Activated naive CD4-positive, alpha-beta T cell treated with anti-CD3 and anti-CD28 coated beads, Interleukin-2, amount 50 U/mL, for 16 hours (primary cell): ENCODE data around the gene TRIM65.

Experiments
- DNase-seq: peaks from one replicate; pipeline ENCODE4 v3.0.0-alpha.2; 2020

The TRIM65 gene

DNA sequence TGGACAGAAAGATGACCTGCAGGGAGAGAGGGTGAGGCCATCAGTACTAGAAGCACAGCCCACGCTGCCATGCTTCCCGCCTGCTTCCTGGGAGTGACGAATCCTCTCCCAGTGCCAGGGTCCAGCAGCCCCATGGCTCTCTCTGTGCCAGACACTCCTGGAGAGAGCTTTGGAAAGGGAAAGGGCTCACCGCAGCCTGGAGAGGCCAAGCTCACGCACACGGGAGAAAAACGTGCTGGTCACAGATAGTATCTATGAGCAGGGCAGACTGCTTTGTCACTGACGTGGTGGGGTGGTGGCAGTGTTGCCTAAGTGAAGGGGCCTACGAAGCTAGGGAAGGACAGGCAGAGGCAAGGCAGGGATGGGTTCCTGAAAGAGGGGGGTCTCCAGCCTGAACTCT, 47.0 kb downstream of the TRIM65 start:
- no peak for DNase-seq

DNA sequence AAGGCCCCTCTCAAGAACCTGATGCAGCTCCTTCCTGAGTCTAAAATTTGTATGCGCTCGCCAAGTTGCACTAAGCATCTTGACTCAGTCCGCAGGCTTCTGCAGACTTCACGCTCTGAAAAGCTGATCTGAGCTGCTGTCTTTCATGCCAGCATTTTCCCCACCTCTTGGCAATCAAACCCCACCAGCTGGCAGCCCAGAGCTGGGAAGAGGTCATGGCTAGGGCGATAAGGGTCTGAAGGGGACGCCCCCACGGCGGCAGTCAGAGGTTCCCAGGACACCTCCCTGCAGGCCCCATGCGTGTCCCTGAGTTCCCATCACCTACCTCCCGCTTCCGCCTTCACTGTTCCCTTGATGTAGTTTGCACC, 47.5 kb downstream of the TRIM65 start:
- DNase-seq, result no peak

- peak; percentile 85 for DNase-seq
Observed at GRCh38 chr17:75848523-75849278, 48.0 kb downstream of the TRIM65 start.

GRCh38 chr17:75847614-75848522, 48.9 kb downstream of the TRIM65 start:
- DNase-seq, result no peak

GRCh38 chr17:75846692-75847613, 49.8 kb downstream of the TRIM65 start:
- DNase-seq, result no peak

- DNase-seq, result no peak
Observed at GRCh38 chr17:75845933-75846691, 50.6 kb downstream of the TRIM65 start.

DNA sequence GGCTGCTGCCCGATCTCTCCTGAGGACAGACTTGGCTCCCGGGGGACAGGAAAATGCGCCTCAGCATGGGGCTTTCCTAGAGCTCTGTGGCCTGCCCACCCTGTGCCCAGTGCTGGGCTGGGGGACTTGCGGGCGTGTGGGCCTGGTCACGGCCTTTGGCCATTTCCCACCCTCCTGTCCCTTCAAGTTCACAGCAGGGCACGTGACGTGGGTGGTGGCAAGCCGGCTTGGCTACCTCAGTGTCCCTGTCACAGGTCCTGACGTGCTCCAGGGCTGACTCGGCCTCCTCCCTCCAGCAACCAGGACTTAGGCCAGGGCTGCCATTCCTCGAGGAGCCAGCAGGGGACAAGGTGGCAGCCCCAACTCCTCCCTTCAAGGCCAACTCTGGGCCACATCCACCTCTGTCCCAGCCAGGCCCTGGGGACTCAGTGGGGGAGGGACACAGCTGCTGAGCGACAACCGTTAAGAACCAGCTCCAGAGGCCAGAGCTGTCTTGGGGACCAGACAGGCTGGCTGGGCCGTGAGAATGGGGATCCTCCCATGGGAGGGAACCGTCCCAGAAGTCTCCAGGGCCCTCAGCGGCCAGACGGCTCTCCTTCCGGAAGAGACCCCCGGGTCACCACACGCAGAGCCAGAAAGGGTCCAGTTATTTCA, 51.6 kb downstream of the TRIM65 start:
- peak; percentile 70 for DNase-seq

DNA sequence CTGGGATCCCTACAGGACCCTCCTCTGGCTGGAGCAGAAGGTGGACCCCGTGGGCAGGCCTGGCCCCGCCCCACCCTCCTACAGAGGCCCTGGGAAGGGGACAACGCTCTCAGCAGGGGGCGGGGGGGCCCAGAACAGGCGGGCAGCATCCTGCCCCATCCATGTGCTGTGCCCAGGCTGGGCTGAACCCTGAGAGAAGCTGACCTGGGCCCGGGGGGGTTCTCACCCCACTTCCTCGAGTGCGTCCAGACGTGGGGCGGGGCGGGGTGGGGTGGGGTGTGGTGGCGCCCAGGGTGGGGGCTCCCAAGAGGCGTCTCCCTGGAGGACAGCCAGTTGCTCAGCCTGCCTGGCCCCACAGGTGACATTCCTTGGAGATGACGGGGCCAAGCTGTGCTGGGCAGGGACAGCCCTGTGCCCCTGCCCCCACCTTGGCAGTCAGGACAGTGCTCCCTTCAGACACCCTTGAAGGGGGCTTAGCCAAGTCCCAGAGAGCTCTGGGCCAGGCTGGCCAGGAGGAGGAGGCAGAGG, 52.2 kb downstream of the TRIM65 start:
- peak; percentile 27 for DNase-seq

- DNase-seq, result peak; percentile 61
Observed at GRCh38 chr17:75843577-75844529, 52.9 kb downstream of the TRIM65 start, which contains the start of gene UNC13D. Gene UNC13D (minus strand): TSS chr17:75844404. CDS start chr17:75844337, 67 bp downstream.

DNA sequence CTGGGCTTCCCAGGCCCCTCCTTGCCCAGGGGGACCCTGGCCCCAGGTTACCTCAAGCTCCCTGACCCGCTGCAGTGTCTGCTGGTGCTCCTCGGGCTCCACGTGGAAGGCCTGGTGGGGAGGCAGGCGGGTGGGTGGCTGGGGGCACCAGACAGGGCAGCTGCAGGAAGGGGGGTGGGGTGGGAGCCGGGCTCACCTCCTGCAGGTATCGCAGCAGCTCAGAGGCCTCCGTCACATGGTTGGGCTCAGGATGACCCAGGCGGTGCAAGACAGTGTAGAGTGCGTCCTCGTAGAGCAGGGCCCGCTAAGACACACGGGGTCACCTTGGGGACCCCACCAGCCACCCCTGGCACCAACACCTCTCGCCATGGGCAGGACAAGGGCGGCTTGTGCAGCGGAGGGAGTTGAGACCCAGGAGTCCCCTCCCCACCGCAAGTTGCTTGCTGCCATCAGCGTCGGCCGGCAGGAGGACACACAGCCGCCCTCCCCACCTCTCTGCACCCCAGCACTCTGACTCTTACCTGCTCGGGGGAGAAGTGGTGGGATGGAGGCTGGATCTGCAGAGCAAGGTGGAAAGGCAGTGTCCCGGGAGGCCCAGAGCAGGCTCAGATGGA, 53.7 kb downstream of the TRIM65 start:
- DNase-seq, result peak; percentile 40

GRCh38 chr17:75842411-75842810, 54.3 kb downstream of the TRIM65 start:
- no peak for DNase-seq

- no peak for DNase-seq
Observed at GRCh38 chr17:75840799-75841164, 56.0 kb downstream of the TRIM65 start.

- DNase-seq, result no peak
Observed at GRCh38 chr17:75839942-75840798, 56.6 kb downstream of the TRIM65 start.
